ENCODE measurements around the gene ARID1B.

- no peak for TF ChIP-seq EGR1 (IDR thresholded peaks at IDR 0.05; ENCODE audit: low read depth in 2 of 2)
- TF ChIP-seq GABPA (IDR thresholded peaks at IDR 0.05 in 1 of 2, conservative IDR thresholded peaks at IDR 0.05 in 1 of 2) = no peak
- TF ChIP-seq, protein P1, sequence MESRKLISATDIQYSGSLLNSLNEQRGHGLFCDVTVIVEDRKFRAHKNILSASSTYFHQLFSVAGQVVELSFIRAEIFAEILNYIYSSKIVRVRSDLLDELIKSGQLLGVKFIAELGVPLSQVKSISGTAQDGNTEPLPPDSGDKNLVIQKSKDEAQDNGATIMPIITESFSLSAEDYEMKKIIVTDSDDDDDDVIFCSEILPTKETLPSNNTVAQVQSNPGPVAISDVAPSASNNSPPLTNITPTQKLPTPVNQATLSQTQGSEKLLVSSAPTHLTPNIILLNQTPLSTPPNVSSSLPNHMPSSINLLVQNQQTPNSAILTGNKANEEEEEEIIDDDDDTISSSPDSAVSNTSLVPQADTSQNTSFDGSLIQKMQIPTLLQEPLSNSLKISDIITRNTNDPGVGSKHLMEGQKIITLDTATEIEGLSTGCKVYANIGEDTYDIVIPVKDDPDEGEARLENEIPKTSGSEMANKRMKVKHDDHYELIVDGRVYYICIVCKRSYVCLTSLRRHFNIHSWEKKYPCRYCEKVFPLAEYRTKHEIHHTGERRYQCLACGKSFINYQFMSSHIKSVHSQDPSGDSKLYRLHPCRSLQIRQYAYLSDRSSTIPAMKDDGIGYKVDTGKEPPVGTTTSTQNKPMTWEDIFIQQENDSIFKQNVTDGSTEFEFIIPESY (IDR thresholded peaks at IDR 0.05) = no peak
- TF ChIP-seq, protein P2, sequence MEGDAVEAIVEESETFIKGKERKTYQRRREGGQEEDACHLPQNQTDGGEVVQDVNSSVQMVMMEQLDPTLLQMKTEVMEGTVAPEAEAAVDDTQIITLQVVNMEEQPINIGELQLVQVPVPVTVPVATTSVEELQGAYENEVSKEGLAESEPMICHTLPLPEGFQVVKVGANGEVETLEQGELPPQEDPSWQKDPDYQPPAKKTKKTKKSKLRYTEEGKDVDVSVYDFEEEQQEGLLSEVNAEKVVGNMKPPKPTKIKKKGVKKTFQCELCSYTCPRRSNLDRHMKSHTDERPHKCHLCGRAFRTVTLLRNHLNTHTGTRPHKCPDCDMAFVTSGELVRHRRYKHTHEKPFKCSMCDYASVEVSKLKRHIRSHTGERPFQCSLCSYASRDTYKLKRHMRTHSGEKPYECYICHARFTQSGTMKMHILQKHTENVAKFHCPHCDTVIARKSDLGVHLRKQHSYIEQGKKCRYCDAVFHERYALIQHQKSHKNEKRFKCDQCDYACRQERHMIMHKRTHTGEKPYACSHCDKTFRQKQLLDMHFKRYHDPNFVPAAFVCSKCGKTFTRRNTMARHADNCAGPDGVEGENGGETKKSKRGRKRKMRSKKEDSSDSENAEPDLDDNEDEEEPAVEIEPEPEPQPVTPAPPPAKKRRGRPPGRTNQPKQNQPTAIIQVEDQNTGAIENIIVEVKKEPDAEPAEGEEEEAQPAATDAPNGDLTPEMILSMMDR (IDR thresholded peaks at IDR 0.05; ENCODE audit: low read depth, low read length, missing input control) = no peak
- TF ChIP-seq REST (IDR thresholded peaks at IDR 0.05) = no peak
- no peak for TF ChIP-seq FOXA1 (IDR thresholded peaks at IDR 0.05)
- TF ChIP-seq YY1 (IDR thresholded peaks at IDR 0.05) = no peak
- no peak for TF ChIP-seq JUND (IDR thresholded peaks at IDR 0.05)
- TF ChIP-seq MAX (IDR thresholded peaks at IDR 0.05) = no peak
These were observed 324.0 kb downstream of the ARID1B start for GRCh38 chr6:157101166-157101565.

All from liver (tissue), 3 donors.